ENCODE measurements around the gene LRRIQ3. TPM values are rescaled to one million over a fixed set of nuclear protein-coding genes. Genes with fewer than 3 reads are reported as not detected.

The LRRIQ3 gene
- total RNA-seq, 1 experiment from 2014 or later = 0.46 TPM

- Mint-ChIP-seq H3K36me3 (no peaks in the 10 kb centered on the region), H3K4me3 (no peak overlapping the region), H3K4me1 (peaks cover 8% of the 10 kb centered on the region), H3K9me3 (no peaks in the 10 kb centered on the region), H3K27ac (no peak overlapping the region), H3K27me3 (ENCODE audit: low read depth) (no peaks in the 10 kb centered on the region)
- TF ChIP-seq ZBTB43 (CRISPR knock-in tag; IDR thresholded peaks at IDR 0.05) (no peak), GRHL2 (CRISPR knock-in tag; IDR thresholded peaks at IDR 0.05; ENCODE audit: insufficient replicate concordance, severe bottlenecking) (no peak), E2F4 (CRISPR knock-in tag; IDR thresholded peaks at IDR 0.05; ENCODE audit: borderline replicate concordance, low read depth) (no peak), E2F1 (CRISPR knock-in tag; IDR thresholded peaks at IDR 0.05) (no peak), ZNF512 (CRISPR knock-in tag; IDR thresholded peaks at IDR 0.05; ENCODE audit: borderline replicate concordance) (no peak), FOXJ3 (CRISPR knock-in tag; IDR thresholded peaks at IDR 0.05; ENCODE audit: borderline replicate concordance) (no peak), ELF4 (CRISPR knock-in tag; IDR thresholded peaks at IDR 0.05; ENCODE audit: low read depth) (no peak), TCF7 (CRISPR knock-in tag; IDR thresholded peaks at IDR 0.05; ENCODE audit: low read depth) (no peak), NFE2L1 (CRISPR knock-in tag; IDR thresholded peaks at IDR 0.05) (no peak), PRRX2 (CRISPR knock-in tag; IDR thresholded peaks at IDR 0.05) (no peak), ATF3 (CRISPR knock-in tag; conservative IDR thresholded peaks at IDR 0.05) (no peak), RELA (CRISPR knock-in tag; IDR thresholded peaks at IDR 0.05; ENCODE audit: borderline replicate concordance) (no peak), FOXP1 (CRISPR knock-in tag; IDR thresholded peaks at IDR 0.05; ENCODE audit: borderline replicate concordance) (no peak), TEAD4 (CRISPR knock-in tag; IDR thresholded peaks at IDR 0.05) (no peak), ZNF232 (CRISPR knock-in tag; IDR thresholded peaks at IDR 0.05) (no peak), GABPB1 (CRISPR knock-in tag; IDR thresholded peaks at IDR 0.05) (no peak), OVOL2 (CRISPR knock-in tag; IDR thresholded peaks at IDR 0.05; ENCODE audit: borderline replicate concordance) (no peak), SMAD4 (CRISPR knock-in tag; IDR thresholded peaks at IDR 0.05) (no peak), ZNF281 (CRISPR knock-in tag; IDR thresholded peaks at IDR 0.05) (no peak)
- DNase-seq (ENCODE audit: low spot score) (no peak), ATAC-seq (no peak)
- ChIA-PET POLR2A (no interaction called here), CTCF (no interaction called here)
Measured at GRCh38 chr1:74083128-74083527, 114.8 kb downstream of the LRRIQ3 start.

Data from WTC11 (cell line).